Measurements from ENCODE around the gene PTPRT. TPM values are rescaled to one million over a fixed set of nuclear protein-coding genes. Genes with fewer than 3 reads are reported as not detected.

PTPRT gene
- total RNA-seq, 1 experiment from 2014 or later = not detected

DNA sequence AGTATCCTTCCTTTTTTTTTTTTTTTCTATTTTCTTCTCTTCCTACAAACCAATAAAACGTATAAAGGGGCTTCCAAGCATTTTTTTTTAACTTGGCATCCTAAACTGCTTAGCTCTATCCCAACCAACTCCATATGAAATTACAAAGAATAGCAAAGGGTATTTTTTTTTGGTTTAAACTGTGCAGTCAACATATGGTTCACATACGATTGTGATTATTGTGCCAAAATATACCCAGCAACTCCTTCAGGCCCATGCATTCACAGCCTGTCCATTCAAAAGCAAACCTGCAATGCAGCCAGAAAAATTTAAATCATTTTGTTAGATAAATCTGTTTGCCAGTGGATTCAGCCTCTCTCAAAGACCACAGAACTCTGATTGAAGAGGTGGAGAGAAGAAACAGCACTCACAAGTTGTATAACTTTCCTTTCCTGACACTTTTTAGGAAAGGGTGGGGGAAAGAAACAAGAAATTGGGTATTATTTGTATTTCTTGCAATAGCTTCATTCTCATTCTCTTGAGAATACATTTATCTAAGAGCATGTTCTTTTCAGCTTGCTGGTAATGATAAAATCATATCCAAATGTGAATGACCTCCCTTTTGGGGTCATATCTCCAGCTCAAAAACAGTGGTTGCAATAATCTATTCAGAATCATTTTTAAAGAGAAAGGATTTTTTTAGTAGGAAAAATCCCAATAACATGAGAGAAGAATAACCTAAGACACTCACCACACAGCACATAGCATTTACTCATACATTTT, 870.3 kb downstream of the PTPRT start:
- Histone ChIP-seq H3K27me3 (replicated peaks; ENCODE audit: insufficient read depth, low read depth, low read length, poor library complexity) (no peaks in the 10 kb centered on the region), H3K4me3 (ENCODE audit: low read depth, low read length, poor library complexity, severe bottlenecking) (no peak overlapping the region), H3K27ac (ENCODE audit: low read depth, low read length, poor library complexity, severe bottlenecking) (no peak overlapping the region), H3K4me1 (ENCODE audit: insufficient read depth, low read length, poor library complexity, severe bottlenecking) (no peaks in the 10 kb centered on the region), H3K36me3 (ENCODE audit: insufficient read depth, low read length, poor library complexity, severe bottlenecking) (no peaks in the 10 kb centered on the region), H3K9me3 (ENCODE audit: low read depth, low read length, poor library complexity, severe bottlenecking) (no peaks in the 10 kb centered on the region)
- BruUV-seq (replicated peaks) = no TSS peak
- no peak for DNase-seq (ENCODE audit: low spot score)
- intact Hi-C loops (cut with micrococcal nuclease; ENCODE audit: unreplicated experiment) = no loop called here
- no peak for TF ChIP-seq EZH2 (IDR thresholded peaks at IDR 0.05; ENCODE audit: borderline replicate concordance, low read depth, low read length, poor library complexity, severe bottlenecking)
- TF ChIP-seq, protein P1, sequence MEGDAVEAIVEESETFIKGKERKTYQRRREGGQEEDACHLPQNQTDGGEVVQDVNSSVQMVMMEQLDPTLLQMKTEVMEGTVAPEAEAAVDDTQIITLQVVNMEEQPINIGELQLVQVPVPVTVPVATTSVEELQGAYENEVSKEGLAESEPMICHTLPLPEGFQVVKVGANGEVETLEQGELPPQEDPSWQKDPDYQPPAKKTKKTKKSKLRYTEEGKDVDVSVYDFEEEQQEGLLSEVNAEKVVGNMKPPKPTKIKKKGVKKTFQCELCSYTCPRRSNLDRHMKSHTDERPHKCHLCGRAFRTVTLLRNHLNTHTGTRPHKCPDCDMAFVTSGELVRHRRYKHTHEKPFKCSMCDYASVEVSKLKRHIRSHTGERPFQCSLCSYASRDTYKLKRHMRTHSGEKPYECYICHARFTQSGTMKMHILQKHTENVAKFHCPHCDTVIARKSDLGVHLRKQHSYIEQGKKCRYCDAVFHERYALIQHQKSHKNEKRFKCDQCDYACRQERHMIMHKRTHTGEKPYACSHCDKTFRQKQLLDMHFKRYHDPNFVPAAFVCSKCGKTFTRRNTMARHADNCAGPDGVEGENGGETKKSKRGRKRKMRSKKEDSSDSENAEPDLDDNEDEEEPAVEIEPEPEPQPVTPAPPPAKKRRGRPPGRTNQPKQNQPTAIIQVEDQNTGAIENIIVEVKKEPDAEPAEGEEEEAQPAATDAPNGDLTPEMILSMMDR (conservative IDR thresholded peaks at IDR 0.05; ENCODE audit: low read depth, low read length) = no peak
- ChIA-PET POLR2A (ENCODE audit: low non-redundant PET) (interaction anchor here (0.6 kb wide), 1 partner anchor 37 kb away, joined by 3 read pairs; no protein-coding TSS in a partner anchor), CTCF (interaction anchor here (0.7 kb wide), 1 partner anchor 869 kb away, joined by 6 read pairs; no protein-coding TSS in a partner anchor)

DNA sequence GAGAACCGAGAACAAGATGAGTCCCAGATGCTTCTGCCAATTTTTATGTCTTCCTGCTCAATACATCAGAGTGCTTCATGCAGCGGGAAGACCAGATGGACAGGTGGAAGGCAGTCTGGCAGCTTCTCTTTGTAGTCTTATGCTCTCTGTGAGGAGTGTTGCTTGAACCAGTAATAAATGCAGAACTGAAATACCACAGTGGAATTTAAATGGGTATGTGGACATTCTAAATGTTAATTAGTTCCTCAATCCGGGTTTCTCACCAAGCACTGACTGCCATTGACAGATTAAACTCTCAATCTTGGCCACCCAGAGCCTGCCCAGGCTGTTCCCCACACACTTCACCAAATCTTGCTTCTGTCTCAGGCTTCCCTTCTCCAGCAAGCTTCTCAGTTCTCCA, 876.0 kb downstream of the PTPRT start:
- POLR2A ChIA-PET (ENCODE audit: low non-redundant PET) = no interaction called here
- no peaks in the 10 kb centered on the region for H3K27me3 ChIP-seq (replicated peaks; ENCODE audit: insufficient read depth, low read depth, low read length, poor library complexity)
- CTCF ChIA-PET = no interaction called here
- intact Hi-C loops (cut with micrococcal nuclease; ENCODE audit: unreplicated experiment) = no loop called here
- no peaks in the 10 kb centered on the region for H3K9me3 ChIP-seq (ENCODE audit: low read depth, low read length, poor library complexity, severe bottlenecking)
- H3K36me3 ChIP-seq (ENCODE audit: insufficient read depth, low read length, poor library complexity, severe bottlenecking) = no peaks in the 10 kb centered on the region
- no peak for DNase-seq (ENCODE audit: low spot score)
- TF ChIP-seq, protein P1 (conservative IDR thresholded peaks at IDR 0.05; ENCODE audit: low read depth, low read length) = no peak
- no peak for TF ChIP-seq EZH2 (IDR thresholded peaks at IDR 0.05; ENCODE audit: borderline replicate concordance, low read depth, low read length, poor library complexity, severe bottlenecking)
- H3K4me1 ChIP-seq (ENCODE audit: insufficient read depth, low read length, poor library complexity, severe bottlenecking) = no peaks in the 10 kb centered on the region
- BruUV-seq (replicated peaks) = no TSS peak
- no peak overlapping the region for H3K4me3 ChIP-seq (ENCODE audit: low read depth, low read length, poor library complexity, severe bottlenecking)
- no peak overlapping the region for H3K27ac ChIP-seq (ENCODE audit: low read depth, low read length, poor library complexity, severe bottlenecking)

DNA sequence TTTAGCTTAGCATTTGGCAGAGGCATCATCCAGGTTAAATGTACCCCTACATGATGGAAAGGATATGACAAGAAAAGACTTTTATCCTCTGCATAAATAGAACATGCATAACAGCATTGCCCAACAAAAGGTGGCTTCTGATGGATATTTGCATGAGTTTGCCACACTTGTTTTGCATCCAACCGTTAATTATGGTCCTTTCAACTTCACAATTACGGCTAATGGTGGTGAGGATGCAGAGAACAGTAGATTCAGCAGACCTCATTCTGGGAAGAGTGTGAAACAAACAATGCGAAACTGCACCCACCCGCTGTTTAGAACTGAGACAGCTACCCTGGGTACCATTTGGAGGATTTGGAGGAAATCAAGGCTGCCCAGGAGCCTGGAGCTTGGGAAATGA, 880.7 kb downstream of the PTPRT start:
- POLR2A ChIA-PET (ENCODE audit: low non-redundant PET) = no interaction called here
- no TSS peak for BruUV-seq (replicated peaks)
- intact Hi-C loops (cut with micrococcal nuclease; ENCODE audit: unreplicated experiment) = no loop called here
- DNase-seq (ENCODE audit: low spot score) = no peak
- no peaks in the 10 kb centered on the region for H3K4me1 ChIP-seq (ENCODE audit: insufficient read depth, low read length, poor library complexity, severe bottlenecking)
- H3K27ac ChIP-seq (ENCODE audit: low read depth, low read length, poor library complexity, severe bottlenecking) = no peak overlapping the region
- H3K27me3 ChIP-seq (replicated peaks; ENCODE audit: insufficient read depth, low read depth, low read length, poor library complexity) = no peaks in the 10 kb centered on the region
- TF ChIP-seq, protein P1 (conservative IDR thresholded peaks at IDR 0.05; ENCODE audit: low read depth, low read length) = no peak
- no peak for TF ChIP-seq EZH2 (IDR thresholded peaks at IDR 0.05; ENCODE audit: borderline replicate concordance, low read depth, low read length, poor library complexity, severe bottlenecking)
- no peaks in the 10 kb centered on the region for H3K9me3 ChIP-seq (ENCODE audit: low read depth, low read length, poor library complexity, severe bottlenecking)
- CTCF ChIA-PET = no interaction called here
- H3K4me3 ChIP-seq (ENCODE audit: low read depth, low read length, poor library complexity, severe bottlenecking) = no peak overlapping the region
- H3K36me3 ChIP-seq (ENCODE audit: insufficient read depth, low read length, poor library complexity, severe bottlenecking) = no peaks in the 10 kb centered on the region
